ENCODE results near the gene GOPC.

Gene GOPC

GRCh38 chr6:117613920-117614560 is 11.7 kb upstream of the GOPC start:
- TF ChIP-seq, protein P1, sequence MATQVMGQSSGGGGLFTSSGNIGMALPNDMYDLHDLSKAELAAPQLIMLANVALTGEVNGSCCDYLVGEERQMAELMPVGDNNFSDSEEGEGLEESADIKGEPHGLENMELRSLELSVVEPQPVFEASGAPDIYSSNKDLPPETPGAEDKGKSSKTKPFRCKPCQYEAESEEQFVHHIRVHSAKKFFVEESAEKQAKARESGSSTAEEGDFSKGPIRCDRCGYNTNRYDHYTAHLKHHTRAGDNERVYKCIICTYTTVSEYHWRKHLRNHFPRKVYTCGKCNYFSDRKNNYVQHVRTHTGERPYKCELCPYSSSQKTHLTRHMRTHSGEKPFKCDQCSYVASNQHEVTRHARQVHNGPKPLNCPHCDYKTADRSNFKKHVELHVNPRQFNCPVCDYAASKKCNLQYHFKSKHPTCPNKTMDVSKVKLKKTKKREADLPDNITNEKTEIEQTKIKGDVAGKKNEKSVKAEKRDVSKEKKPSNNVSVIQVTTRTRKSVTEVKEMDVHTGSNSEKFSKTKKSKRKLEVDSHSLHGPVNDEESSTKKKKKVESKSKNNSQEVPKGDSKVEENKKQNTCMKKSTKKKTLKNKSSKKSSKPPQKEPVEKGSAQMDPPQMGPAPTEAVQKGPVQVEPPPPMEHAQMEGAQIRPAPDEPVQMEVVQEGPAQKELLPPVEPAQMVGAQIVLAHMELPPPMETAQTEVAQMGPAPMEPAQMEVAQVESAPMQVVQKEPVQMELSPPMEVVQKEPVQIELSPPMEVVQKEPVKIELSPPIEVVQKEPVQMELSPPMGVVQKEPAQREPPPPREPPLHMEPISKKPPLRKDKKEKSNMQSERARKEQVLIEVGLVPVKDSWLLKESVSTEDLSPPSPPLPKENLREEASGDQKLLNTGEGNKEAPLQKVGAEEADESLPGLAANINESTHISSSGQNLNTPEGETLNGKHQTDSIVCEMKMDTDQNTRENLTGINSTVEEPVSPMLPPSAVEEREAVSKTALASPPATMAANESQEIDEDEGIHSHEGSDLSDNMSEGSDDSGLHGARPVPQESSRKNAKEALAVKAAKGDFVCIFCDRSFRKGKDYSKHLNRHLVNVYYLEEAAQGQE (IDR thresholded peaks at IDR 0.05; ENCODE audit: insufficient replicate concordance, low read depth) = no peak
- TF ChIP-seq CTCF (IDR thresholded peaks at IDR 0.05; ENCODE audit: insufficient read depth, low read length) = no peak
- no peak for TF ChIP-seq SPI1 (IDR thresholded peaks at IDR 0.05; ENCODE audit: borderline replicate concordance, low read depth)
- no peak for TF ChIP-seq GABPA (IDR thresholded peaks at IDR 0.05; ENCODE audit: low read depth)
- no peak for TF ChIP-seq POLR2AphosphoS5 (IDR thresholded peaks at IDR 0.05; ENCODE audit: low read depth)
- Histone ChIP-seq H3K4me3 (replicated peaks; ENCODE audit: insufficient read depth, low read length) (no peak overlapping the region), H3K27me3 (ENCODE audit: insufficient read depth, poor library complexity, severe bottlenecking) (no peaks in the 10 kb centered on the region), H3K27ac (replicated peaks) (no peak overlapping the region)
- no peak for DNase-seq (ENCODE audit: low read depth in 1 of 2, low spot score in 1 of 2)

DNA sequence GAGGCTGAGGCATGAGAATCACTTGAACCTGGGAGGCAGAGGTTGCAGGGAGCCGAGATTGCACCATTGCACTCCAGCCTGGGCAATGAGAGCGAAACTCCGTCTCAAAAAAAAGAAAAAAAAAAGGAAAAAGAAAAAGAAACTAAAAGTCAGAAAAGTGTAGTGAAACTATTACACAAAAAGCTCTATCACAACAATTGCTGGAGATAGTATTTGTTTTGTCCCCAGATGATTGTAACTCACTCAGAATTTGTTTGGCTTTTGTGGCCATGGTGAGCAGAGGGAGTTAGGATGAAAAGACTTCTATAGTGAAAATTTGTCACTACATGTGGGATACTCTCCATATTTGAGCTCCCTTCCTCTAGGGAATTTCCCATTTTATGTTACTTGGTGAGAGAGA is 5.2 kb upstream of the GOPC start:
- Histone ChIP-seq H3K27me3 (ENCODE audit: insufficient read depth, poor library complexity, severe bottlenecking) (no peaks in the 10 kb centered on the region), H3K27ac (replicated peaks) (no peak overlapping the region), H3K4me3 (replicated peaks; ENCODE audit: insufficient read depth, low read length) (no peak overlapping the region)
- TF ChIP-seq, protein P1 (IDR thresholded peaks at IDR 0.05; ENCODE audit: insufficient replicate concordance, low read depth) = no peak
- TF ChIP-seq POLR2AphosphoS5 (IDR thresholded peaks at IDR 0.05; ENCODE audit: low read depth) = no peak
- no peak for TF ChIP-seq GABPA (IDR thresholded peaks at IDR 0.05; ENCODE audit: low read depth)
- TF ChIP-seq SPI1 (IDR thresholded peaks at IDR 0.05; ENCODE audit: borderline replicate concordance, low read depth) = no peak
- no peak for TF ChIP-seq CTCF (IDR thresholded peaks at IDR 0.05; ENCODE audit: insufficient read depth, low read length)
- no peak for DNase-seq (ENCODE audit: low read depth in 1 of 2, low spot score in 1 of 2)

DNA sequence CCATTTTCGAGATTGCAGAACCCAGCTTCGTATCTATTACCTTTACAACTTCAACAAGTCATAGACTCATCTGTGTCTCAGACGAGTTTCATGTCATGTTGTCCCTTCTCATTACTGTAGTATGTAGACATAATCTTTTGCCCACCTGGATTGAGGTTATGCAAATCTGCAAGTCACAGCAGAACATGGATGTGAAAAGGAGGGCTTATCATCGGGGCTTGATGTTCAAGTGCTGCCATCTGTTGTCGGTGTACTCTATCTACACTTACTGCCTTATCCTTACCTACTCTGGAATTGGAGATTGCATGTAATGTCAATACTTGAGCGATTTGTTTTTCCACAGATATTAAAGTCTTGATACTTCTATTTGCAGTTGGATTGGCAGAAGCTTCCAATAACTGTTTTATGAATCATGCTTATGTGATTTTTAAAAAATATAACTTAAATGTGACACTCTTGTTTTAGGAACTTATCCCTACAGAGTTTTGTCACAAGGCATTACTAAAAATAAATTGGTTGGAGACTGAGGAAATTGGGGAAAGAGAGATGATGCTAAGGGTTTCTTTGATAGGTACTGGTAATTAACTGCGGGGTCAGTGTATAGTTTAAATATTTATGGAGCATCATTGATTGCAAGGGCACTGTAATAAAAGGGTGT is 3.0 kb upstream of the GOPC start:
- H3K4me3 ChIP-seq (replicated peaks; ENCODE audit: insufficient read depth, low read length) = no peak overlapping the region
- H3K27me3 ChIP-seq (ENCODE audit: insufficient read depth, poor library complexity, severe bottlenecking) = no peaks in the 10 kb centered on the region
- no peak overlapping the region for H3K27ac ChIP-seq (replicated peaks)
- peak; percentile 33 to 52 for DNase-seq (ENCODE audit: low read depth in 1 of 2, low spot score in 1 of 2)
- peak; percentile 59 for TF ChIP-seq CTCF (IDR thresholded peaks at IDR 0.05; ENCODE audit: insufficient read depth, low read length)
- TF ChIP-seq SPI1 (IDR thresholded peaks at IDR 0.05; ENCODE audit: borderline replicate concordance, low read depth) = no peak
